Esophagus squamous epithelium (tissue), 4 donors: Measurements from ENCODE around the gene ARPP19.

ENCODE experiments used
- POLR2A ChIP-seq, 4 donors: fragments of 450-650 bp; IDR thresholded peaks; one replicate each; pipeline ENCODE4 v1.6.1; 2017; ENCODE audit warnings: antibody characterized with exemption in 4 of 4, mild to moderate bottlenecking in 4 of 4, moderate library complexity in 3 of 4
- TF ChIP-seq, protein P1 (sequence below), 6 experiments: fragments of 450-650 bp in 4 of 6; fragments of 200-600 bp in 2 of 6; sonication (generic) in 2 of 6; IDR thresholded peaks; one replicate each; pipeline ENCODE4 v1.5.1; 2016 to 2019; ENCODE audit warnings: antibody characterized with exemption in 6 of 6, mild to moderate bottlenecking in 4 of 6, moderate library complexity in 4 of 6

DNA sequence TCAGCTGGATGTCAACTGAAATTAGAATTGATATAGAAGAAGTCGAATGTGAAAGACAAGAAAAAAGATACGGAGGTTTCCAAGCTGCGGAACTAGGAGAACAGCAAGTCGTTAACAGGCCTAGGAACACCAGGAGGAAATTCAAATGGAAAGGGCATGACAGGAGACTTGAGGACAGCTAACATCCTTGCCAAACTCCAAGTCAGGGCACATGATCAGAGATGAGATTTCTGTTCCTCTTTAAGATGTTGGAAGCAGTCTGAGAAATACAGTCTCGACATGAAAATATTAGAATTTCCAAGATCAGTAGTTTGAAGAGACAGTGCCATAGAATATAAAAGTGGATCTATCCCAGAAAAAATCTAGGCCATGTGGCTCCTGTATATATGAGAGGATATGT, 45.2 kb downstream of the ARPP19 start:
- TF ChIP-seq, protein P1, sequence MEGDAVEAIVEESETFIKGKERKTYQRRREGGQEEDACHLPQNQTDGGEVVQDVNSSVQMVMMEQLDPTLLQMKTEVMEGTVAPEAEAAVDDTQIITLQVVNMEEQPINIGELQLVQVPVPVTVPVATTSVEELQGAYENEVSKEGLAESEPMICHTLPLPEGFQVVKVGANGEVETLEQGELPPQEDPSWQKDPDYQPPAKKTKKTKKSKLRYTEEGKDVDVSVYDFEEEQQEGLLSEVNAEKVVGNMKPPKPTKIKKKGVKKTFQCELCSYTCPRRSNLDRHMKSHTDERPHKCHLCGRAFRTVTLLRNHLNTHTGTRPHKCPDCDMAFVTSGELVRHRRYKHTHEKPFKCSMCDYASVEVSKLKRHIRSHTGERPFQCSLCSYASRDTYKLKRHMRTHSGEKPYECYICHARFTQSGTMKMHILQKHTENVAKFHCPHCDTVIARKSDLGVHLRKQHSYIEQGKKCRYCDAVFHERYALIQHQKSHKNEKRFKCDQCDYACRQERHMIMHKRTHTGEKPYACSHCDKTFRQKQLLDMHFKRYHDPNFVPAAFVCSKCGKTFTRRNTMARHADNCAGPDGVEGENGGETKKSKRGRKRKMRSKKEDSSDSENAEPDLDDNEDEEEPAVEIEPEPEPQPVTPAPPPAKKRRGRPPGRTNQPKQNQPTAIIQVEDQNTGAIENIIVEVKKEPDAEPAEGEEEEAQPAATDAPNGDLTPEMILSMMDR (IDR thresholded peaks at IDR 0.05) = no peak
- TF ChIP-seq POLR2A (IDR thresholded peaks at IDR 0.05) = no peak
